Ramos (cell line): ENCODE data around the gene ADCYAP1R1.

Experiments
- in situ Hi-C: fragments of 300-500 bp; cut with MboI; formaldehyde crosslinking; loops from one replicate; pipeline ENCODE4 v1.14.3; 2022; ENCODE audit warnings: low sequenced_read_pairs; ENCODE audit not compliant: unreplicated experiment

The ADCYAP1R1 gene

GRCh38 chr7:31065840-31066239 is 13.7 kb downstream of the ADCYAP1R1 start:
- in situ Hi-C loops: no loop called here

DNA sequence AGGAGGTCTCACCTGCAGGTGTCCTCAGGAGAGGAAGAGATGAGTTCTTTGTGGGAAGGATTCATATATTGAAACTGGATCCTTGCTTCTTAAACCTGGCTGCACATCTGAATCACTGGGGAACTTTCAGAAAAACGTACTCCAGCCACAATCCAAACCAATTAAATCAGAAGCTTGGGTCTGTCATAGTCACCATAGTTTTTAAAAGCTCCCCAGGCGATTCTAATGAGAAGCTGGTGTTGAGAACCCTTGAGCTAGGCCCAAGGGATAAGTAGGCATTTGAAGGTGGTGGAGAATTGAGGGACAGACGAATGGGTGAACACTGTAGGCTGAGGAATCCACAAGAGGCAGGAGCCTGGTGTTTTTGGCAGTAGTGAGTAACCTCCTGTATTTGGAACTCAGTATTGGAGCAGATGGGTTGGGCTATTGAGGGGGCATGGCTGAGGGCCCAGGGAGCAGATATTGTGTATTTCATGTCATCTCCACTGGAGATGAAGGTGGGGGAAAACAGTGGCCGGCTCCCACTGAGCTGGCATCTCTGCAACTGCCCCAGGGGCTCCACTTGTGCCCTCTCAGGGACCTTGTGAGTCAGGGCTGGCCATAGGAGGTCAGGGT is 14.5 kb downstream of the ADCYAP1R1 start:
- in situ Hi-C loops: no loop called here

DNA sequence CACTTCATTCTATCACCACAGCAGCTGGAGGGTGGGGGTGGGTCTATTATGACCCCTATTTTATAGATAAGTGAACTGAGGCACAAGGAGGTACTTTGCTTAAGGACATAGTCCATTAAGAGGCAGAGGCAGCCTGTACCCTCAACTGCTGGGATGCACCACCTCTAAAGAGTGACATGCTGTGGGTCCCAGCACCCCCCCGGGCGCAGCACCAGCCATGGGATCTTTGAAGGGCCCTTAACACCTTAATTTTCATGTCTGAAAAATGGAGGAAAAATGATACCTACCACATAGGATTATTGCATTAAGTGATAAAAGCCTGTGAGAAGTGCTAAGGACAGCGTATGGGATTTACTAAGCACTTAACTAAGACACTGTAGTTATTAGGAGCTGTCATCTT is 15.4 kb downstream of the ADCYAP1R1 start:
- in situ Hi-C loops: no loop called here

DNA sequence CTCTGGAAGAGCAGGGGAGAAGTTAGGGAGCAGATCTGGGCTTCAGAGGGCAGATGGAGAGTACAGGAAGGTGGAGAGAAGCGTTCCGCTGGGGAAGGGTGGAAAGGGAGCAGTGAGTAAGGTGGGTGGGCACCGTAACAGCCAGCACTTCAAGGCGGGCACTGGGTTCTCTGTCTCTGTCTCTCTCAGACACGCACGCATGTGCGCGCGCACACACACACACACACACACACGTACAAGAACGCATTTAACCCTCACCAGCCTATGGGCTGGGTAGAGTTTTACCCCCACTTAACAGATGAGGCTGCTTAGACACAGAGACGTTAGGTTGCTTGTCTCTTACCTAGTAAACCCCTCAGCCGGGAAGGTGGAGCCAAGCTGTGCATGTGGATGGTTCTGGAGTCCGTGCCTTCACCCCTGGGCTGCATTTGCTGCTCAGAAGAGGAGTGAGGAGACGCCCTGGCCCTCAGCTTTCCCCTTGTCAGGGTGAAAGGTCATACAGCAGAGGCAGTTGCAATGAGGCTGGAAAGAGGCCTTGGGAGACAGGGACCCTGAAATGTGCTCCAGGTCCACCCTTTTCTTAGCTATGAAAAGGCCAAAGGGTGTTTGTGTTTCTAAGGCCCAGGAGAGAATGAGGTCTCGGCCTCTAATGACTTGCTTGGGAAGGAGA is 16.0 kb downstream of the ADCYAP1R1 start:
- in situ Hi-C loops: no loop called here

DNA sequence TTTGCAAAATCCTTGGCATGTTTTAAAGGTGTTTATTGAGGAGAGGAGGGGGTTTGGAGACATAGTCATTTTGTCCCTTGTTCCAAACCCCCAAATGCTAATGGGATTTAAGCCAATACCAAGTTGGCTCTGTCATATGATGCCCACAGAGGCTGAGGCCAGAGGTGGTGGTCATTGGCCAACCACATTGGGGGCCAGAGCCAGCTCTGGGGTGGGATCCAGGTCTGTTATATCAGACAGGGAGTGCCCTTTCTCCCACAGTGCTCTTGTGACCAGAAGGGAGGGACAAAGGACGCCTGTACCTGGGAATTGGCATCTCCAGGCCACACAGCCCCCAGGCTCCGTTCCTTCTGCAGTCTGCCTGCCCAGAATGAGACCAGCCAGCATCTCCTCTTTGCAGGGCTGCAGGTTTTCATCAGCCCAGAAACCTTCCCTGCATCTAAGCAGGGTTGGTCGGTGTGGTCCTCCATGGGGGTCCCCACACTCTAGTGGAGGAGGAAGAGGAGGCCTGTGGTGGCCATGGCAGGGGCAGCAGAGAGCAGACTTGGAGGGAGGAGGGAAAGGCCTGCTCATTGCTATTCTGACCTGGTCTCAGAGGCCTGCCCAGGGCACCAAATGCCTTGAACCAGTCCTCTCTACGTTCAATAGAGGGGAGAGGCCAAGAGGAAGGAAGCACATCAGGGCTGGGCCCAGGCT is 17.9 kb downstream of the ADCYAP1R1 start:
- in situ Hi-C loops: no loop called here

DNA sequence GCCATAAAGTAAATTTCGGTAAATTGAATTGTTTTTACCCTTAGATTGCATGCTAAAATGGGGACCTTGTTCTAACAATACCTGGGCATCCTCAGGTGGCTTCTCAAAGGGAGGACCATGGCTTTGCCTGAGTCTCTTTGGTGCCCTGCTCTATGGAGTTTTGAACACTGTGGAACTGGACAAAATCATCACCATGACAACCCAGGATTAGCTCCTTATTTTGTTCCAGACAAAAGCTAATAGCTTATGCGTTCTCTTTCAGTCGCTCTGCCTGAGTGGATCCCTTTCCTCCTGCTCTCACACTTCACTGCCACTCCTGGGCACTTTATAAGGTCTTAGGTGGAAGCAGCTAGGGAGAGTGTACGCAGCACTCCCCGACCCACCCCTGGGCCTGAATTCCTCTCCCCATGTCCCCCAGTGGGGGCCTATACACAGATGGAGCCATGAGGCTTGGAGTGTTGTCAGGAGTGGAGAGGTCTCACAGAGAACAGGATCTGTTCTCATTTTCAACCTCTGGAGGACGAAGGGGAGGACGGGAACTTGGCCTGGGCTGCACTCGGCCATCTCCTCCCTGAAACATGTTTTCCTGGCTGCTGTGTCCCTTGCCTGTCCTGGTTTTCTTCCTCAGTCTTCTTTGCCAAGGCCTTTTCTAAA is 19.0 kb downstream of the ADCYAP1R1 start:
- in situ Hi-C loops: no loop called here

DNA sequence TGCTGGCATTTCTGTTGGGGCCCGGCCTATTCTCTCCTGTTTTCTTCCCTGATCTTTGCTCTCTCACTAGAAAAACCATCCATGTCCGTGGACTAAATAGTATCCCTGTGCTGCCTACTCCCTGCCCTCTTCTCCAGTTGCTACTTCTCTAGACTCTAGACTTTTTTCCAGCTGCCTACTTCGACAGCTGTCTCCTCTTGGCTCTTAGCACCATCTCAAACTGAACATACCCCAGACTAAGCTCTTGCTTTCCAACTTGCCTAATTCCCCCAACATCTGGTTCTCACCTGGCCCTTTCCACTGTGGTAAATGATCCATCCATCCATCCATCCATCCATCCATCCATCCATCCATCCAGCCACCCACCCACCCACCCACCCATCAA is 19.5 kb downstream of the ADCYAP1R1 start:
- in situ Hi-C loops: no loop called here

GRCh38 chr7:31073326-31074119 is 21.4 kb downstream of the ADCYAP1R1 start:
- in situ Hi-C loops: no loop called here

GRCh38 chr7:31074120-31074383 is 21.9 kb downstream of the ADCYAP1R1 start:
- in situ Hi-C loops: no loop called here

DNA sequence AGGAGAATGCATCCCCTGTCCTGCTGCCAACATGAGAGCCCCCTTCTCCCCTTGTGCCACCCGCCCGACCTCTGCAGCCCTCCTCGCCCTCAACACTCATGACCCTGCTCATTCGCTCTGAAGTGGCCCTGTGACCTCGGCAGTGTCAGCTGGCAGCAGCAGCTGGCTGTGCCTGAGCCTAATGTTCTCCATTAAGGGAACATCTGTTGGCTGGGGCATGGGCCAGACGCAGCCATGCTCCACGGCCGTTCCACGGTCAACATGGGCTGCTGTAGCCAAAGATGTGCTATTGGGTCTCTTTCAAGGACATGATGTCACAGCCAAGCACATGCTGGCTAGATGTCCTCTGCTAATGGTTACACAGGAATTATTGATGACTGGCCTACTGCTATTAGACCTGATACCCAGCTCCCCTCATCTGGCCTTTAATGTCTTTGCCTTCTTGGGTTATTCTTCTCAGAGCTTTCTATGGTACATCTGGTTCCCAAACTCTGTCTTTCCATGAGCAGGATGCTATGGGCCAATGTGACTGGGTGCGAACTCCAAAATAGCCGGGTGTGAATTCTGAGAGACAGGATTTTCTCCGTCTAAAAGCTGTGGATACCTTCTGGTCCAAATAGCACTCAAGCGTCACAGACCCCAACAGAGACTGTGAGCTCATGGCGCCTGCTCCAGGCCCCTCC is 22.4 kb downstream of the ADCYAP1R1 start:
- in situ Hi-C loops: no loop called here

GRCh38 chr7:31075086-31075405 is 22.9 kb downstream of the ADCYAP1R1 start:
- in situ Hi-C loops: no loop called here

DNA sequence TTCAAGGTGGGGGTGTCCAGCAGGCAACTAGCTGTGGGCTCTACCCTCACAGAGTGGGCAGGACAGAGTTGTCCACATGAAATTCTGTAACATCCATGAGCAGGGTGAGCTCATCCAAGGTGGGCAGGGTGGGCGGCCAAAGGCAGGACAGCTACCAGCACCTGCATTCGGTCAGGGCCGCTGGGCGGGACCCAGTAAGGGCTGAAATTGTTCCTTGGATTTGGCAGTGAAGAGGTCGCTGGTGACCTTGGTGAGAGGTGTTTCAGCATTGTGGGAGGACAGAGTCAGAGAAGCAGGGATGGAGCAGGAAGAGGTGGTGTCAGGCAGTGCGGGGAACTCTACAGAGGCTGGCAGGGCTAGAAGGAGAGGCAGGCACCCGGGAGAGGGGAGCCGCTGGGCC is 23.9 kb downstream of the ADCYAP1R1 start:
- in situ Hi-C loops: no loop called here

DNA sequence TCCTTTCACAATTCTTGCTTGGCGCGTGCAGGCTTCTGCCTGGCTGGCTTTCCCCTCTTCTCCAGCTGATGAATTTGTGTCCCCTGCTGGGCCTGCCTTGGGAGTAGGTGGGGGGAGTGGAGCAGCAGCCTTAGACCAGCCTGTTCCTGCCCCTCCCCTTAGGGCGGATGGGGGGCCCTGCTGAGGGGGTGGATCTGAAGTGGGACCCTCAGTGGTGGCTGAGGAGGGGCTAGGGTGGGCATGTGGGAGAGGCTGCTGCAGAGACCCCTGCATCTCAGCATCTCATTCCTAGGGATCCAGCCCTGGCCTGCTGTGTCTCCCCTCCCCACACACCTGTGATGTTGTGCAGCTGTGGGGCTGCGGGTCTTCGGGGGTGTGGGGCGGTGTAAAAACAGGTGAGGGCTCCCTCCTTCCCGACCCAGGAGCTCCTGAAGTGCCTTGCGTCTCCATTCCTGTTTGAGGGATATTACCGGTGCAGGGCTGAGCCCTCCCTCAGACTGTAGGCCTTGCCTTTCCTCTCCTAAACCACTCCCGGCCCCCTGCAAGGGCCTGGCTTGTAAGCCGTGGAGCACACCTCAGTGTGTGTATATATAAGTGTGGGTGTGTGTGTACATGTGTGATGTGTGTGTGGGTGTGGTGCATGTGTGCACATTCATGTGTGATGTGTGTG is 24.7 kb downstream of the ADCYAP1R1 start:
- in situ Hi-C loops: no loop called here

DNA sequence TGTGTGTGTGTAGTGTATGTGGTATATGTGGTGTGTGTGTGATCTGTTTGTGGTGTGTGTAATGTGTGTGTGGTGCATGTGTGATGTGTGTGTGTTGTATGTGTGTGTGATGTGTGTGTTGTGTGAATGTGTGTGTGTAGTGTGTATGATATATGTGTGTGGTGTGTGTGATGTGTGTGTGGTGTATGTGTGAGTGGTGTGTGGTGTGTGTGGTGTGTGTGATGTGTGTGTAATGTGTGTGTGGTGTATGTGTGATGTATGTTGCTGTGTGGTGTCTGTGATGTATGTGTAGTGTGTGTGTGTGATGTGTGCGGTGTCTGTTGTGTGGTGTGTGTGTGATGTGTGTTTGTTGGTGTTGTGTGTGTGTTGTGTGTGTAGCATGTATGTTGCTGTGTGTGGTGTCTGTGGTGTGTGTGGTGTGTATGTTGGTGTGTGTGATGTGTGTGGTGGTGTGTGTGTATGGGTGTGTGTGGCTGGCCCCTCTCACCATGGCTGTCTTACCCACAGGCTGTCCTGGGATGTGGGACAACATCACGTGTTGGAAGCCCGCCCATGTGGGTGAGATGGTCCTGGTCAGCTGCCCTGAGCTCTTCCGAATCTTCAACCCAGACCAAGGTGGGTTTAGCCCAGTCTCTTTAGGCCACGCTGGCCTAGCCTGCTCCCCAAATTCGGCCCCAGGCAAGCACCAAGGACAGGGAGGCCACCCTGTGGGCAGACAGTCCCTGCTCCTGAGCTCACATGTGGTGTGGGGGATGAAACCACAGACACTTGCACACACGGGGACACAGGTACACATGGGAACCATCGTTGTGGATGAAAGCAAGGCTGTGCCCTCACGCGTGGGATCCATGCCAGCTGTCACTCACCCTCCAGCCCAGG is 25.6 kb downstream of the ADCYAP1R1 start:
- in situ Hi-C loops: no loop called here

- in situ Hi-C loops: no loop called here
Observed at GRCh38 chr7:31078363-31078990, 26.4 kb downstream of the ADCYAP1R1 start.

GRCh38 chr7:31079126-31079823 is 27.2 kb downstream of the ADCYAP1R1 start:
- in situ Hi-C loops: no loop called here

DNA sequence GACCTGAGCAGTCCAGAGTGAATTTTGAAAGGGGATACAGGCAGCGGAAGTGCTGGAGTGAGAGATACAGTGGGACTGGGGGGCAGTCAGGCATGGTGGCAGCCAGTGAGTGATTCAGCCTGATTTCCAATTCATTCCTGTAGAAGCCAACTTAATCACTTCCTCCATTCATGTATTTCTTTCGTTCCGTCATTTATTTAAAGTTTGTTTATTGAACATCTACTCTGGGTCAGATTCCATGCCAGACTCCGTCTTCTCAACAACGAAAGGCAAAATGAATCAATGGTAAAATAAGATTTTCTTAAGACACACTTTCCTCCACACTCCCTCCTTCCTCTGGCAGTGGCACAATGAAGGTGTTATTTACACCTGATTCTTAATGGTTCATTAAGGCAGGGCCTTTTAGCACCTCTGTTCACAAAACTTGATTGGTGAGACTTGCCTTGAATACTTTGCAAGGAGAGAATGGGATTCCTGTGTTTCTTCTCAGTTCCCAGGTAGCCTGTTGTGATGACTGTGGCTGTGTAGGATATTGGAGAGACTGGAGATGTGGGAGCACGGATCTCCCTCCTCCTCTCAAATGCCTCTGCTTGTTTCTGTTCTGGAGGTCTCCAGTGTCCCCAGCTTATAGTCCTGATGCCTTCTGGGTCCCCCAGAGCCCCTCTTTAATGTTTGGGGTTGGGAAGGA is 27.9 kb downstream of the ADCYAP1R1 start:
- in situ Hi-C loops: no loop called here
